HepG2 (cell line): ENCODE data around the gene EPB41L1. TPM values are rescaled to one million over a fixed set of nuclear protein-coding genes. Genes with fewer than 3 reads are reported as not detected.

ENCODE experiments used
- E2F5 ChIP-seq: sonication (generic); formaldehyde crosslinking; conservative IDR thresholded peaks from 2 replicates; pipeline ENCODE4 v1.4.0; 2020; ENCODE audit warnings: missing genetic modification reagents
- NFYC ChIP-seq: IDR thresholded peaks from 2 replicates; pipeline ENCODE4 v1.6.1; 2016; ENCODE audit warnings: missing genetic modification reagents, missing compliant biosample characterization
- RXRA ChIP-seq: sonication (generic); formaldehyde crosslinking; IDR thresholded peaks from 2 replicates; pipeline ENCODE4 v1.5.1; 2020; ENCODE audit warnings: missing genetic modification reagents
- XRCC5 ChIP-seq: fragments of 200-400 bp; formaldehyde crosslinking; optimal IDR thresholded peaks from 2 replicates; pipeline ENCODE3; 2017; ENCODE audit warnings: mild to moderate bottlenecking, low read length
- ZBTB4 ChIP-seq: sonication (generic); formaldehyde crosslinking; IDR thresholded peaks from 2 replicates; pipeline ENCODE4 v1.4.0; 2020; ENCODE audit warnings: missing genetic modification reagents, mild to moderate bottlenecking, borderline replicate concordance
- ZBTB40 ChIP-seq, 2 experiments: fragments of 450-650 bp in 1 of 2; sonication (generic) in 1 of 2; formaldehyde crosslinking in 1 of 2; IDR thresholded peaks; 2 replicates each; pipeline versions ENCODE4 v1.6.1 to v1.8.0; 2016 to 2022; ENCODE audit warnings: antibody characterized with exemption in 1 of 2, mild to moderate bottlenecking in 1 of 2, missing genetic modification reagents in 1 of 2
- polyA plus RNA-seq, 8 experiments: library from polyadenylated mRNA; depleted of rRNA in 3 of 8; stranded (reverse) in 7 of 8; unstranded in 1 of 8; fragments of >200 nt; fragmentation: Illumina TruSeq in 4 of 8; extraction: Trizol in 4 of 8; gene quantifications; 2 replicates each; pipeline versions ENCODE4 v1.2.1 to v1.2.3, GENCODE V29; 2011 to 2016; ENCODE audit warnings: low read depth in 4 of 8, missing spikeins in 1 of 8, mixed read lengths in 1 of 8; ENCODE audit not compliant: insufficient read depth in 1 of 8
- total RNA-seq, 5 experiments: library from RNA; depleted of rRNA; stranded (reverse); fragments of >200 nt; fragmentation: Illumina TruSeq; extraction: Trizol; gene quantifications; 2 replicates each; pipeline ENCODE4 v1.2.3, GENCODE V29; 2016; ENCODE audit warnings: low read depth in 1 of 5

EPB41L1 gene
- total and polyA plus RNA-seq, 2 of the 13 experiments (the other 11 are each of a cell fraction or from before 2014, with no cell fraction given), result 16.7 to 39.0 TPM

GRCh38 chr20:36200451-36200850 is 45.9 kb downstream of the EPB41L1 start (continued):
- TF ChIP-seq E2F5 (CRISPR knock-in tag) (no peak), ZBTB4 (CRISPR knock-in tag) (no peak), NFYC (CRISPR knock-in tag) (no peak), RXRA (CRISPR knock-in tag) (no peak), ZBTB40 (IDR thresholded peaks at IDR 0.05) (no peak), ZBTB40 (CRISPR knock-in tag; IDR thresholded peaks at IDR 0.05) (no peak), XRCC5 (no peak)
